IPS-NIHi7 (cell line): ENCODE measurements around the gene PPP1R14C.

Experiments
- DNase-seq: peaks from one replicate; pipeline ENCODE4 v3.0.0; 2012; ENCODE audit warnings: mixed read lengths; ENCODE audit errors: extremely low spot score

PPP1R14C gene

DNA sequence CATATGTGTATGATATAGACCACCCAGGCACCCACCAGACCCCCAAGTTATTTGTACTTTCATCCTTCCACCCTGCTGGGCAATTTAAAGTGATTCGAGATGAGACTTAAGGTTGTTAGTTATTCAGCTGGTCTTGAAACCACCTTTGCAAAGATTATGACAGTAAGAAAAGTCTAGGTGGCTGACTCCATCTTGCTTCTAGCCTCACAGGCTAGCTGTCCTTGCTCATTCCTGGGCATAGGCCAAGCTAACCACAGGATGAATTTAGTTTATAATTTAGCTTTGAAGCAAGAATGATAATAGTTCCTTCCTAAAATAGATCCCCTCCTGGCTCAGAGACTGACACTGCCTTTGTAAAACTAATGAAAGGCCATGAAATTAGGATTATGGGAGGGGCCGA, 154.0 kb downstream of the PPP1R14C start:
- no peak for DNase-seq

DNA sequence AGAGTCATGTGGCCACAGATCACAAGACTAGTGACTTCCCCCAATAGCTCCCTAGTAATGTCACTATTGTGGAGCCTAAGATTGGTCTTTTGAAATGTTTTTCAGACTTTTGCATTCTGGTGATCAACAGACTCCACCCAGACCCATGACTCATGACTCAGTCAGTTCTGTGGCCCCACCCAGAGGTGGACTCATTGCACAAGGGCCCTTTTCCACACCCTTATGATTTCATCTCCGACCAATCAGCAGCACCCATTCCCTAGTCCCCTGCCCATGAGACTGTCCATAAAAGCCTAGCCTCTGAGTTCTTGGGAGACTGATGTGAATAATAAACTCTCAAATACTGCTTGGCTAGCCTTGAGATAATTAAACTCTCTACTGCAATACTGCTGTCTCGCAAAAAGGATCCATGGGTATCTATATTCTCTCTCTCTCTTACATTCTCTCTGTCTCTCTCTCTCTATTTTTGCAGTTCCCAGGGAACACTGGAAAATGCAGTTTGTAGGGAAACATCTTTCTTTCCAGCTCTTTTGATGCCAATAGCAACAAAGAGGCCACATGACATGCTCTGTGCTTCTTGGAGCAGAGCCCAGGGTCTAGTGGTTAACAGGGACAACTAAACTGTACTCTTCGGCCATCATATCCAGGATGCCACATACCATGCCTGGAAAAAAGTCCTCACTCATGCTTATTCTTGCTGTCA, 154.6 kb downstream of the PPP1R14C start:
- no peak for DNase-seq

DNA sequence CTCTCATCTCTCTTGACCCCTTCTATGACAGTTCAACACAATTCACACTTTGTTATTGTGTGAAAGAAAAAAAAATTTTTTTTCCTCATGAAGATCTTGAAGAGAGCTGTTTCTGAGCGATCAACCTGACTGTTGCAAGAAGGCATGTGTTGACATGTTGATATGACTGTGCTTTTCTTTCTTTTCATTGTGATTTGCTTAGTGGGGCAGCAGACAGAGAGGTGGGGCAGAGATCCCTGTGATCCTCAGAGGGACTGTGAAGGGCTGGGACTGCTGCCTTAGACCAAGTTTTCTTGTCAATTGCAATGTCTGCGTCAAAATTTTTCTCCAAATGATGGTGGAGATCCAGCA, 155.2 kb downstream of the PPP1R14C start:
- no peak for DNase-seq

DNA sequence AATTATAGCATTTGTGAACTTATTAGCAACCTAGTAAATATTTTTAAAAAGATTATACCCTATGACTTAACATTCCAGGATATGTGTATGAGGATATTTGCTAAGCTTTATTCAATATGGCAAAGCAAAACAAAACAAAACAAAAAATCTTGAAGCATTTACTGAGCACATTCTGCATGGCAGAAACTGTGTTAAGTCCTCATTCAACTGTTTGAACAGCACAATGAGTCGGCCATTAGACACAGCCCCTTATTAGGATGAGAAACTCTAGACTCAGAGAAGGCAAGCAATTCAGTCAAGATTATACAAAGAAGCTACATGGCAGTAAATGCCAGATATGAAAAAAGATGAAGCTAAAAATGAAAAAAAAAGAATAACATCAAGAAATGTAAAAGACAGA, 155.8 kb downstream of the PPP1R14C start:
- no peak for DNase-seq
